Raji (cell line): Measurements from ENCODE around the gene ACTL7A.

ENCODE experiments used
- POLR2A ChIP-seq: IDR thresholded peaks from 2 replicates; pipeline ENCODE4 v1.6.1; 2011; ENCODE audit warnings: low read depth, low read length, control low read depth; ENCODE audit not compliant: insufficient read depth

The ACTL7A gene

GRCh38 chr9:108844391-108844790, 17.7 kb upstream of the ACTL7A start:
- TF ChIP-seq POLR2A, result no peak

- no peak for TF ChIP-seq POLR2A
Measured at GRCh38 chr9:108844856-108845255, 17.2 kb upstream of the ACTL7A start.

- TF ChIP-seq POLR2A, result no peak
Measured at GRCh38 chr9:108845507-108845906, 16.6 kb upstream of the ACTL7A start.

GRCh38 chr9:108845947-108846346, 16.1 kb upstream of the ACTL7A start:
- TF ChIP-seq POLR2A, result no peak

GRCh38 chr9:108850293-108850897, 11.7 kb upstream of the ACTL7A start:
- TF ChIP-seq POLR2A, result no peak

GRCh38 chr9:108851138-108851537, 10.9 kb upstream of the ACTL7A start:
- no peak for TF ChIP-seq POLR2A

- no peak for TF ChIP-seq POLR2A
Measured at GRCh38 chr9:108852079-108852478, 10.0 kb upstream of the ACTL7A start.

GRCh38 chr9:108854094-108854493, 8.0 kb upstream of the ACTL7A start:
- no peak for TF ChIP-seq POLR2A

- TF ChIP-seq POLR2A, result no peak
Measured at GRCh38 chr9:108854641-108855528, 7.2 kb upstream of the ACTL7A start.

GRCh38 chr9:108855529-108855886, 6.6 kb upstream of the ACTL7A start:
- no peak for TF ChIP-seq POLR2A

- no peak for TF ChIP-seq POLR2A
Measured at GRCh38 chr9:108855888-108856287, 6.2 kb upstream of the ACTL7A start, which contains the start of gene ACTL7B. ACTL7B (minus strand) TSS chr9:108855986; CDS start chr9:108855930, 56 bp downstream.

GRCh38 chr9:108857572-108857971, 4.5 kb upstream of the ACTL7A start:
- TF ChIP-seq POLR2A, result no peak

GRCh38 chr9:108859459-108860114, 2.5 kb upstream of the ACTL7A start:
- TF ChIP-seq POLR2A, result no peak

GRCh38 chr9:108860354-108860753, 1.7 kb upstream of the ACTL7A start:
- TF ChIP-seq POLR2A, result no peak

GRCh38 chr9:108860764-108861163, 1.3 kb upstream of the ACTL7A start:
- no peak for TF ChIP-seq POLR2A

- no peak for TF ChIP-seq POLR2A
Measured at GRCh38 chr9:108861464-108861863, 602 bp upstream of the ACTL7A start.
